ENCODE measurements around the gene GCK. TPM values are rescaled to one million over a fixed set of nuclear protein-coding genes. Genes with fewer than 3 reads are reported as not detected.

The GCK gene
- total RNA-seq, 1 donor from 2014 or later, result 0.37 TPM

DNA sequence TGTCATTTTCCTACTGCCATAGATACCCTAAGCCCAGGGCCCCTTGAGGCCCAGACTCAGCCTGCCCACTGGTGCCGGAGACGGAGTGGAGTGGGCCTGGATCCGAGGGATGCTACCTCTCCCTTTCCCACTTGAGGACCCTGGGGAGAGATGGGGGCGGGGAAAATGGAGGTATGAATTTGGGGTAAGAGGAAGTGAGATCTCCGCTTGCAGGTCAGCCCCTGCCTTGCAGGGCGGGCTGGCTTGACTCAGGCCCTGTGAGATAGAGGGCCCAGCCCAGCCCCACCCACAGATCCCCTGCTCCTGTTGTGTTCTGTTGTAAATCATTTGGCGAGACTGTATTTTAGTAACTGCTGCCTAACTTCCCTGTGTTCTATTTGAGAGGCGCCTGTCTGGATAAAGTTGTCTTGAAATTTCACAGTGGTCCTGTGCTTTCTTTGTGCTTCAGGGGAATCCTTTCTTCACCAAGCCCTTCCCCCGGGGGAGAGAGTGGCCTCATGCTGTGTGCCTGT, 24.7 kb upstream of the GCK start:
- Mint-ChIP-seq H3K27ac (ENCODE audit: unreplicated experiment) (peak overlapping the region; percentile 22), H3K4me3 (ENCODE audit: unreplicated experiment) (no peak overlapping the region), H3K4me1 (ENCODE audit: low read depth) (peaks cover 3% of the 10 kb centered on the region), H3K36me3 (ENCODE audit: low read depth) (peaks cover 22% of the 10 kb centered on the region), H3K9me3 (ENCODE audit: low read depth) (no peaks in the 10 kb centered on the region), H3K27me3 (ENCODE audit: low read depth) (no peaks in the 10 kb centered on the region)
- TF ChIP-seq CTCF (IDR thresholded peaks at IDR 0.05), result no peak
- peak; percentile 59 for DNase-seq (ENCODE audit: low spot score)

GRCh38 chr7:44213206-44213876, 24.1 kb upstream of the GCK start:
- TF ChIP-seq CTCF (IDR thresholded peaks at IDR 0.05), result no peak
- Mint-ChIP-seq H3K27ac (ENCODE audit: unreplicated experiment) (no peak overlapping the region), H3K4me1 (ENCODE audit: low read depth) (peaks cover 3% of the 10 kb centered on the region), H3K27me3 (ENCODE audit: low read depth) (no peaks in the 10 kb centered on the region), H3K4me3 (ENCODE audit: unreplicated experiment) (no peak overlapping the region), H3K9me3 (ENCODE audit: low read depth) (no peaks in the 10 kb centered on the region), H3K36me3 (ENCODE audit: low read depth) (peaks cover 25% of the 10 kb centered on the region)
- DNase-seq (ENCODE audit: low spot score), result peak; percentile 72

DNA sequence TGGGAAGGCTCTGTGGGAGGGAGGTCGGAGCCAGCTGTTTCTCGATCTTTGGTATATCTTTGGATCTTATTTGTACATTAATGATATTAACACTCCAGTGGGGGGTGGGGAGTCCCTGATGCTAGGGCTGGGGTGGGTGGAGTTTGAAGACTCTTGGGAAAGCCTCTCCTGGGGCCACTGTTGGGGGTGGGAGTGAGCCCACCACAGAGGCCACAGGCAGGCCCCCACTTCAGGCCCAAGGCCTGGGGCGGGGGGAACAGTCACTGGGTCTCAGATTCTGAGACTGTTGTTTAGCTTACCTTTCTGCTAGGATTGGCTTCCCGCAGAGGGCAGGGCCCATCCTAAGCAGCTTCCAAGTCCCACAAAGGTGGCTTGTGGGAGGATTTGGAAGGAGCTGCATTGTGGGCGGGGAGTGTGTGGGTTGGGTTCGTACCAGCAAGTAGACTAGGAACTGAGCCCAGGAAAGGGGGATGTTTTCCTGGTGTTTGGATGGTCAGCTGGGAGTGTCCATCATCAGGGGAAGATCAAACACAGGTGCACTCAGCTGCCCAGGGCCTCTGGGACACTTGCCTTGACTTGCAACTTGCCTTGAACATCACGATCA, 23.4 kb upstream of the GCK start:
- peaks cover 3% of the 10 kb centered on the region for H3K4me1 Mint-ChIP-seq (ENCODE audit: low read depth)
- DNase-seq (ENCODE audit: low spot score), result peak; percentile 30
- H3K27me3 Mint-ChIP-seq (ENCODE audit: low read depth), result no peaks in the 10 kb centered on the region
- H3K27ac Mint-ChIP-seq (ENCODE audit: unreplicated experiment), result no peak overlapping the region
- H3K4me3 Mint-ChIP-seq (ENCODE audit: unreplicated experiment), result no peak overlapping the region
- peaks cover 29% of the 10 kb centered on the region for H3K36me3 Mint-ChIP-seq (ENCODE audit: low read depth)
- no peak for TF ChIP-seq CTCF (IDR thresholded peaks at IDR 0.05)
- no peaks in the 10 kb centered on the region for H3K9me3 Mint-ChIP-seq (ENCODE audit: low read depth)

- no peak for TF ChIP-seq CTCF (IDR thresholded peaks at IDR 0.05)
- DNase-seq (ENCODE audit: low spot score), result peak; percentile 47
- Mint-ChIP-seq H3K36me3 (ENCODE audit: low read depth) (peaks cover 34% of the 10 kb centered on the region), H3K27ac (ENCODE audit: unreplicated experiment) (no peak overlapping the region), H3K4me3 (ENCODE audit: unreplicated experiment) (no peak overlapping the region), H3K9me3 (ENCODE audit: low read depth) (no peaks in the 10 kb centered on the region), H3K4me1 (ENCODE audit: low read depth) (peaks cover 3% of the 10 kb centered on the region), H3K27me3 (ENCODE audit: low read depth) (no peaks in the 10 kb centered on the region)
Observed at GRCh38 chr7:44212018-44212417, 22.8 kb upstream of the GCK start.

DNA sequence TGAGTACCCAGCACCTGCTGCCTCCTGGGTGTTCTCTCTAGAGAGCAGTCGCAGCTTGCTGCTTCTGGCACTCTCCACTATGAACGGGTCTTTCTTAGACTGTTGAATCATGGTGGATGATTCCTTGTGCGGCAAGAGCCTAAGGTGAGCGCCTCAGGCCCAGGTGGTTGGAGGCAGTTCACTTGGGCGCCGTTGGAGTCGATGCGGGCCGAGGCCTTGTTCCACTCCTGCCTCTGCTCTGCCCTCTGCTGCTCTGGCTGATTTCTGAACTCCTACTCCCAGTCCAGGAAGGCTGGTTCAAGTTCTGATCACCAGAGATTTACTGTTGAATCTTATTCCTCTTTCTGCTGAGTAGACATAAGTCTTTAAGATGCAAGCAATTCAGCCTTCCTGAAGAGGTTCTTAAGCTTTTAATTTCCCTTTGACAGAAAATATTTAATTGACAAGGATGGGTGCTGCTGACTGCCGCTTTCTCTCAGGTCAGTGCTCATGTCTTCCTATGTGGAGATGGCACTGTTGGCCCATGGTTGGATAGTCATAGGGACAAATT, 22.0 kb upstream of the GCK start:
- TF ChIP-seq CTCF (IDR thresholded peaks at IDR 0.05), result no peak
- Mint-ChIP-seq H3K36me3 (ENCODE audit: low read depth) (peaks cover 37% of the 10 kb centered on the region), H3K27ac (ENCODE audit: unreplicated experiment) (no peak overlapping the region), H3K4me3 (ENCODE audit: unreplicated experiment) (no peak overlapping the region), H3K9me3 (ENCODE audit: low read depth) (no peaks in the 10 kb centered on the region), H3K4me1 (ENCODE audit: low read depth) (no peaks in the 10 kb centered on the region), H3K27me3 (ENCODE audit: low read depth) (no peaks in the 10 kb centered on the region)
- DNase-seq (ENCODE audit: low spot score), result peak; percentile 60
